ENCODE results near the gene CCDC71L. TPM values are rescaled to one million over a fixed set of nuclear protein-coding genes. Genes with fewer than 3 reads are reported as not detected.

CCDC71L gene
- total RNA-seq, 1 donor from 2014 or later, result 38.9 TPM

Other genes with a start within 250 kb of the CCDC71L start
- gene PIK3CG, start 204.1 kb upstream of the CCDC71L start, total RNA-seq (ENCODE audit: unreplicated experiment), result not detected

Measured in glutamatergic neuron (in vitro differentiated cells).